Measurements from ENCODE around the gene ATG4D.

GRCh38 chr19:10518444-10519361, 25.0 kb upstream of the ATG4D start:
- TF ChIP-seq YY1 (IDR thresholded peaks at IDR 0.05; ENCODE audit: low read depth) (no peak), REST (IDR thresholded peaks at IDR 0.05; ENCODE audit: low read depth) (no peak), ZBTB7A (IDR thresholded peaks at IDR 0.05; ENCODE audit: low read depth) (0 out of 2 replicates have a peak, but pooled peaks have one; percentile 8), CREB1 (IDR thresholded peaks at IDR 0.05; ENCODE audit: low read depth) (no peak), NFIC (IDR thresholded peaks at IDR 0.05) (no peak), FOXM1 (IDR thresholded peaks at IDR 0.05; ENCODE audit: borderline replicate concordance, low read depth) (no peak), CEBPB (IDR thresholded peaks at IDR 0.05) (no peak), TAF1 (IDR thresholded peaks at IDR 0.05; ENCODE audit: low read depth) (no peak), MAX (IDR thresholded peaks at IDR 0.05) (no peak), EP300 (IDR thresholded peaks at IDR 0.05; ENCODE audit: borderline replicate concordance) (no peak)

Measured in Ishikawa (cell line).